DMS153 treated with DMSO at 0.1 percent for 48 hours (cell line): ENCODE results near the gene UBXN1.
"Not testable (repeated sequence)": the region's sequence is repeated elsewhere in the genome, so short reads cannot be mapped to it uniquely, and the experiment has no call there.

ENCODE experiments used
- DNase-seq: peaks from one replicate; lab custom pipeline; 2025; ENCODE audit not compliant: unreplicated experiment; lab: John Stamatoyannopoulos, UW

Gene UBXN1

GRCh38 chr11:62708793-62709192 is 29.9 kb upstream of the UBXN1 start:
- DNase-seq, result peak; percentile 62

GRCh38 chr11:62708392-62708791 is 29.5 kb upstream of the UBXN1 start:
- no peak for DNase-seq

- DNase-seq, result peak; percentile 46
Observed at GRCh38 chr11:62707277-62707861, 28.5 kb upstream of the UBXN1 start, which contains the start of the genes BSCL2 and GNG3. Gene BSCL2, minus strand, starts transcription at chr11:62707424. Its CDS starts 229 bp downstream, at chr11:62707195. Gene GNG3, plus strand, starts transcription at chr11:62707676. Its CDS starts 620 bp downstream, at chr11:62708296.

DNA sequence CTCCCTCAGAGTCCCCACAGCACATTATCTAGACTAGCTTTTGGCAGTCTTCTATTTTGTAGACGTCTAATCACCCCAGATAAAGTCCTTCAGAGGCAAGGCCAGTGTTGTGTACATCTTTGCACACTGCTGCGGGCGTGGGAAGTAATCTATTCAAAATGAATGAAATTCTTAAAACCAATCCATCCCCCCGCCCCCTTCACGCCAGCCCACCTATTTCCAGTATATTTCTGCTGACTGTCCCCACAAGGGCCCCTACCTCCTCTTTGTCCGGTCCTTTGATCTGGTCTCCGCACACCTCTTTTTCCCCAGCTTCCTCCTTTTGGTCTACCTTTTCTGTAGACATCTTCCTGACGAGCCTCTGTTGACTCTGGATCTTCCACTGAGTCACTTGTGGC is 28.0 kb upstream of the UBXN1 start:
- DNase-seq, result no peak

DNA sequence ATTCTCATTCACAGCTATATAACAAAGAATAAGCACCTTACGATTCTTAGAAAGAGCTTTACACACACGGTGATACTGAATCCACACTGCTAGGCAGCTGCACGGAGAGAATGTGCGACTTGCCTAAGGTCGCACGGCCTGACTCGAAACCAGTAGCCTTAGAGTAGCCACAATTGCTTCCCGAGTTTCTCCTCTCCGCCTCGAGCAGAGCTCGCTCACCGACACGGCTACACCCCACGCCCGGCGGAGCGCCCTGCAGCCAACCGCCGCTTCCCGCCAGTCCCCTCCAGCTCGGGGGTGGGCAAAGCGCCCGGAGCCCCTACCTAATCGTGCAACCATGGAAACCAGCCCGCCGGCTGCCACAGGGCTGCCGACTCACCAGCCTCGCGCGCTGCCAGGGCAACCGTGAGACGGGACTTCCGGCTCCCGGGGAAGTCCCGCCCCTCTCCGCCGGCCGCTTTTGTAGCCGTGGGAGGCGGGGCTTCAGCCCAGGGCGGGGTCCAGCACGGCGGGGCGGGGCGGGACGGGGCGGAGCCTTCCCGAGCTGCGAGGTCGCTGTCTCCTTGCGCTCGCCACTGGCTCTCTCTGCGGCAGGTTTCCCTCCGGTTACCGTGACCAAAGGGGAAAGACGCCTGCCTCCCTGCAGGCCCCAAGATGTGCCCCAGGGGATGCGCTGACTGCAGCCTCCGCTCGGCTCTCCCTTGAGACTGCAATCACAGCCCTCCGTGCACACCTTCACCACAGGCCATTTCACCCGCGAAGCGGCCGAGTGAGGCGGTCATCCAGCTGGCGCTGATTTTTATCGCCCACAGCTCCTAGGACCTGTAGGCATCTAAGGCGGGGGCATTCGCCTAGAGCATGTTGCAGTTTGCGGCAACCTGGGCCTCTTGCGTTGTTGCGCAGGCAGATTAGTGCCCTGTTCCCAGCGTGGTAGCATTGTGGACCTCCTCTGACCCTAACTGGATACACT is 27.3 kb upstream of the UBXN1 start:
- peak; percentile 88 for DNase-seq

- DNase-seq, result no peak
Observed at GRCh38 chr11:62705413-62705812, 26.5 kb upstream of the UBXN1 start.

- not testable (repeated sequence) for DNase-seq
Observed at GRCh38 chr11:62703921-62704320, 25.0 kb upstream of the UBXN1 start.

GRCh38 chr11:62702246-62702645 is 23.4 kb upstream of the UBXN1 start:
- no peak for DNase-seq

- DNase-seq, result peak; percentile 44
Observed at GRCh38 chr11:62694455-62695167, 15.7 kb upstream of the UBXN1 start.

DNA sequence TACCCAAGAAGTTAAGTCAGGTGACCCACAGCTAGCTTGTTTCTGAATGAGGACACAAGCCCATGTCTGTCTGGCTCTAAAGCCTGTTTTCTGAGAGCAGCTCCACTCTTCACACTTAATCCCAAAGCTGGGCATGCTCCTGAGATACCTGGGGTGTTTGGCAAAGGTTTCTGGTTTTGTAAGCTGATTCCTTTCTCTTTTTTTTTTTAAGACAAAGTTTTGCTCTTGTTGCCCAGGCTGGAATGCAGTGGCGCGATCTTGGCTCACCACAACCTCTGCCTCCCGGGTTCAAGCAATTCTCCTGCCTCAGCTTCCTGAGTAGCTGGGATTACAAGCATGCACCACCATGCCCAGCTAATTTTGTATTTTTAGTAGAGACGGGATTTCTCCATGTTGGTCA is 14.8 kb upstream of the UBXN1 start:
- DNase-seq, result not testable (repeated sequence)

DNA sequence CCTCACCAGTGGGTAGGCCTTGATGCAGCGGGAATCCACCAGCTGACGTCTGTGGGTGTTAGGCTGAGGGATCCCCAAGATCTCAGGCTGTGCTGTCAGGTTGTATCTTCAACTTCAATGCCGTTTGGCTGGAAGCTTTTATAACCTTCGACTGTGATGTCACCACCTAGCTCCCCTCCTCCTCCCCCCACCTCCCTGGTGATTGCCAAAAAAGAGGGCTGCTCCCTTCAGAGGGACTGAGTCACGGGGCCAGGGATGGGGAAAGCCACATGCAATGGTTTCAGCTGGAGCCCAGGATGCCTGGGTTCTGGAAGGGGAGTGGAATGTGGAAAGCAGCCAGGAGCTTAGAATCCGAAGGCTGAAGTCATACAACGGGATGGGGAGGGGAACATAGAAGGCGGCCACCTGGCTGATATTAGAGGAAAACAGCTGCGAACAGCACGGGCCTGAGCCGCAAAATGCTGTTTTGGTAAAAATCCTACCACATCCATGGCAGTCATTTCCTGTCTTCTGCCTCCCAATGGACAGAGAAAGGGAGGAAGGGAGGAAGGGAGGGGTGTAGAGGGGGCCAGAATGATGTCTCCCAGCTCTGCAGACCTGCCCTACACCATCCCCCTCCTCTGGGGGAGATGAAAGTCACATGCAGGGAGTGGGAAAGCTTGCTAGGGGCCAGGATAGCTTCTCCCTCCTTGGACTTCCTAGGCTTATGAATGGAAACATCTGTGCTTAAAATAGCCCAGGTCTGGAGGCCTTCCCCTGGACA is 10.7 kb upstream of the UBXN1 start, which contains the start of gene LRRN4CL:
Gene LRRN4CL (minus strand): TSS at position 110 of the 763 bp plus-strand sequence. CDS start 1,022 bp downstream, outside the sequence.
- DNase-seq, result no peak

DNA sequence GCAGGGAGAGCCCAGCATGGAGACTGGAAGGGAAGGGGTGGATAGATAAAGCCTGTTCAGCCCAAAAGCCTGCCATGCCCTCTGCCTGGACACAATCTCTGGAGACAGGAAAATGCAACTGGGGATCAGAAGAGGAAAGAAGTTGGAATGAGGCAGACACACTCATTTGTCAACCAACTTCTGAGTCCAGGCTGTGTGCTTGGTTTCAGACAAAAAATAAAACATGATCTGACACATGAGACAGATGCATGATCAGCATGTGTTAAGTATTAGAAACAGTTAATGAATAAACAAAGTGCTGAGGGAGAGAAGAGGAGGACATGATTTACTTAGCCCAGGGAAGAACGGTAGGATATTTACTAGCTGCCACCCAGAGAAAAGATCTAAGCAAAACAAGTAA is 9.6 kb upstream of the UBXN1 start:
- DNase-seq, result no peak

GRCh38 chr11:62687508-62688396 is 8.9 kb upstream of the UBXN1 start:
- DNase-seq, result no peak

- DNase-seq, result no peak
Observed at GRCh38 chr11:62682518-62682917, 3.6 kb upstream of the UBXN1 start.

- peak; percentile 68 for DNase-seq
Observed at GRCh38 chr11:62680825-62681240, 2.0 kb upstream of the UBXN1 start.

DNA sequence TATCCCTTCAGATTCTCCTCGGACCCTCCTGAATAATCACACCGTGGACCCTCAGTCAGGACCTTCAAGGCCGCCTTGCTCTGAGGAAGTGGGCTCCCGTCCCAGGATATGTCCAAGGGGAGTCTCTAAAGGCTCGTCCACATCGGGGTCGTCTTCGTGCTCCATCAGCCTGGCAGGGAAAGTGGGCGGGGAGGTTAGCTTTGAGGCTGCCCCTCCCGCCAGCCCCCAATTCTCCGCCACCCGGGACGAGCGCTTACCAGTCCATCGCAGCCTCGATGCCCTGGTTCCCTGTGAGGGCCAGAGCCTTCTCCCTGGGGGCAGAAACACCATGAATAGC is 472 bp downstream of the UBXN1 start:
- DNase-seq, result no peak

GRCh38 chr11:62677714-62678113 is 1.2 kb downstream of the UBXN1 start:
- DNase-seq, result no peak

- no peak for DNase-seq
Observed at GRCh38 chr11:62677156-62677555, 1.7 kb downstream of the UBXN1 start.

GRCh38 chr11:62676698-62677097 is 2.2 kb downstream of the UBXN1 start:
- DNase-seq, result no peak

GRCh38 chr11:62675415-62675814 is 3.5 kb downstream of the UBXN1 start:
- not testable (repeated sequence) for DNase-seq
